GM18520 (cell line): ENCODE data around the gene EPAS1.
"Not testable (repeated sequence)": the region's sequence is repeated elsewhere in the genome, so short reads cannot be mapped to it uniquely, and the experiment has no call there.

Experiments
- ATAC-seq: cut with Tn5 transposase; IDR thresholded peaks from one replicate; pipeline ENCODE4 v1.9.1; 2021; ENCODE audit not compliant: unreplicated experiment

The EPAS1 gene

DNA sequence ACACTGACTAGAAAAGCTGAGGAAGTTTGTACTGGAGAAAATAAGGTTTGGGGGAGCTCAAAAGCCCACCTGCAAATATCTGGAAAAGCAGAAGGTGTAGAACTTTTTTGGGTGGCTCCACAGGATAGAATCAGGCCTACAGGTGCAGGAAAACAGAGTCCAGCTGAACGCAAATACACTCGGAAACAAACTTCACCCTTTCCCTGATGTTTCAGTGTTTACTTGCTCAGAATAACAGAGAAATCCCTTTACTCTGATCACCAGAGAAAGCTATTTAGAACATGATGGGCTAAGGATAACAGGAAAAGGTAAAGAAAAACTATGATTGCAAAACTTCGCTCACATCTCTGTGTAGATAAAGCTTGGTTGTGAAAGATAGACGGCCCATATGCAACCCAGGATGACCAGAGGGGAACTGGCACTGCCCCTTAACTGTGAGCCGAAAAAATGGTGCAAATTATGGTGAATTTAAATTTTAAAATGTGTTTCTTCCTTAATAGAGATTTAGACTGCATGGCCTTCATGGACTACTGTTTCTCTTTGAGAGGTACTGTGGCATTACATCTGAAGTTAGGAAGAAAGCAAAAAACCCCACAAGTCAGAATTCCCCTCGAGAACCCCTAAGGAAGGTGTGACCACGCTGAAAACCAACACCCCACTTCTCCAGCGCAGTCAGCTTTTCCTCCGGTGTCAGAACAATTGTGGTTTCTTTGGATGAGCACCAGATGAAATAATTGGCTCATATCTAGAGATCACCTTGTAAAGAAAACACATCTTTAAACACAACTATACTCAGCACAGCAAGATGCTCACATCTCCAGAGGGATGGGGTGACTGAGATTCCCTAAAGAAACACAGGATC, 97.7 kb downstream of the EPAS1 start:
- ATAC-seq, result no peak

DNA sequence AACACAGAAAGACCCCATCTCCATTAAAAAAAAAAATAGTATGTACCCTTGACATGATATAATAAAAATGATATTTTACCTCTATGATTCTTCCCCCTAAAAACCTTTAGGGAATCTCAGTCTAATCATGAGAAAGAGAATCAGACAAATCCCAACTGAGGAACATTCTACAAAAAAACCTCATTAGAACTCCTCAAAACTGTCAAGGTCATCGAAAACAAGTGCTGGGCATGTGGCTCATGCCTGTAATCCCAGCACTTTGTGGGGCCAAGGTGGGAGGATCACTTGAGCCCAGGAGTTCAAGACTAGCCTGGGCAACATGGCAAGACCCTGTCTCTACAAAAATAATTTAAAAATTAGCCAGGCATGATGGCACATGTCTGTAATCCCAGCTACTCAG, 98.5 kb downstream of the EPAS1 start:
- not testable (repeated sequence) for ATAC-seq

DNA sequence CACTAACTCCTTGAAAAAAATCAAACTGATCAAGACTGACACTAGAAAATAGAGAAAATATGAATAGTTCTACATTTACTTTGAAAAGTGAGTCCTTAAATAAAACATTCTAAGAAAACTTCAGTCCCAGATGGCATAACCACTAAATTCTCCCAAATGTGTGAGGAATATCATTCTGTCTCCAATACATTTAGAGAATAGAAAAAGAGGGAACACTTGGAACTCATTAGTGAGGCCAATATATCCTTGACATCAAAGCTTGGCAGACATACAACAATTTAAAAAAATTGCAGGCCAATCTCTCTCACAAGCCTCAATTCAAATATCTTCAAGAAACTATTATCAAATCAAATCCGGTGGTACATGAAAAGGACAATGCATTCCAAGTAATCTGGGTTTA, 102.8 kb downstream of the EPAS1 start:
- no peak for ATAC-seq

DNA sequence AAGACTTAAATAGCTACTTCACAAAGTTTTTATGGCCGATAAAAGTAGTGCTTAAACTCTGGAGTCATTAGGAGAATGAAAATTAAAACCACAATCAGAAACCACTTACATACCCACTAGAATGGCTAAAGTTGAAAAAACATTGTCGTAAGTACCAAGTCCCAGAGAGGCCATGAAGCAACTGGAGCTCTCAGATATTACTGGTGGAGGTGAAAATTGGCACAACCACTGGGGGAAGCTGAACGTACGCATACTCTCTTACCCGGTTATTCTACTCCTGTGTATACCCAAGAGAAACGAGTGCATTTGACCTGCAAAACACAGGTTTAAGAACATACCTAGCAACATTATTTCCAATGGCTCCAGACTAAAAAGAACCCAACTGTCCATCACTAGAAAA, 105.7 kb downstream of the EPAS1 start:
- no peak for ATAC-seq

DNA sequence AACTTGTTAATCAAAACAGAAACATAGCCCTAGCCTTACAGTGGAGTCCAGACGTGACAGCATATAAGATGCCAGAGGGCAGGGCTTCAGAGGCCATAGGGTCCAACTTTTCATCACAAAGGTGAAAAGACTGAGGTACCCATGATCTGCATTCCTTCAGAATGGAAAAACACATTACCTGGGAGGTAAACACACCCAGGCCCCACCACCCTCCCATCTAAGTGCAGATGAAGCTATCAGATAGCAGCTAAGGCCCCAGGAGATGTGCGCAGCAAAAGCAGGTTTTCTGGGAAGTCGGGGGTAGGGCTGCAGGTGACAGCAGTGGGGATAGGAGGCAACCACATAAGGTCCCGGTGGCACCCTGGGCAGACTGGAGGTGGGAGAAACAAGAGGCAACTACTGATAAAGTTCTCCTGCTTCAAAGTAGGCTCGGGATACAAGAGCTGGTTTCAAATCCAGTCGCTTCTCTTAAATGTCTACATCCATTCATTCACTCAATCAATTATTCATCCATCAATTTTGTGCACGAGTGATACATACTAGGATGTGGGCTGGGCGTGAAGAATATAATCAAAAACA, 107.1 kb downstream of the EPAS1 start:
- no peak for ATAC-seq

DNA sequence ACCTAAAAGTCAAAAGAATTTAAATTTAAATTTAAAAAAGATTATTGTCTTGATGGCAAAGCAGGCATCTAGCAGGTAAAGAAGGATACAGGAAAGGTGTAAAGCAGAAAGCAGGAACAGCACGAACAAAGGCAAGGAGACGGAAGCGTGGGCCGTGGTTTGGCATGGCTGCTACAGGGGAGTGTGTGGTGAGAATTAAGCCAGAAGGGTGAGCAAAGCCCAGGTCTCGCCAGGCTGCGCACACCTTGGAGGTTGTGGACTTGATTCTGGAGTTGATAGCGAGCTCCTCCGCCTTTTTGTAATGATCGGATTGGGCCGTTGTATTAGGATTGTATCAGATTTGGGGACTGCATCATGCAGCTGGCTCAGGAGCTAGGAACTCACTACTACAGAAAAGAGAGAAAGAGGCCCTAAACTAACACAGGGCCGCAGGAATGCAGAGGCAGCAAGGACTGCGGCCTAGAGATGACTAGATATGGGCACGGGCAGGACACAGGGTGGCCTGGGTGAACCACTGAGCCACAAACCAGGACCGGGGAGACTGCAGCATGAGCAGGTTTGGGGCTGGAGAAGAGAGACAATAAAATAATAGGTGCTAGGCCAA, 110.7 kb downstream of the EPAS1 start:
- ATAC-seq, result no peak

DNA sequence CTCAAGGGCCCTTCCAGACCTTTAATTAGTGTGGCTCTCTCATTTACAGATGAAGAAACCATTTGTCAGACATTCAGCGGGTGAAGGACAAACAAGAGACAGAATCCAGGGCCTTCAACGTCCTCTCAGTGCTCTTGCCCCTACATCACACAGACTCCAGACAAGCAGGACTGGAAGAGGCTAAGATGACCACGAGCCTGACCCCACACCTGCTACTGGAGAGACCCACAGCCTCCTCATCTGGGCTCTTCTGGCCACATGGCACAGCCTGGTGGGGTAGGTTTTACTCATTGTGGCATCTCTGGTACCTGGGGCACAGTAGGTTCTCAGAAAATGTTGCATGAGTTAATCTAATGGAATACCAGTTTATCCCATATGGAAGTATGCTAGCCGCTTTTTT, 112.5 kb downstream of the EPAS1 start:
- ATAC-seq, result no peak

DNA sequence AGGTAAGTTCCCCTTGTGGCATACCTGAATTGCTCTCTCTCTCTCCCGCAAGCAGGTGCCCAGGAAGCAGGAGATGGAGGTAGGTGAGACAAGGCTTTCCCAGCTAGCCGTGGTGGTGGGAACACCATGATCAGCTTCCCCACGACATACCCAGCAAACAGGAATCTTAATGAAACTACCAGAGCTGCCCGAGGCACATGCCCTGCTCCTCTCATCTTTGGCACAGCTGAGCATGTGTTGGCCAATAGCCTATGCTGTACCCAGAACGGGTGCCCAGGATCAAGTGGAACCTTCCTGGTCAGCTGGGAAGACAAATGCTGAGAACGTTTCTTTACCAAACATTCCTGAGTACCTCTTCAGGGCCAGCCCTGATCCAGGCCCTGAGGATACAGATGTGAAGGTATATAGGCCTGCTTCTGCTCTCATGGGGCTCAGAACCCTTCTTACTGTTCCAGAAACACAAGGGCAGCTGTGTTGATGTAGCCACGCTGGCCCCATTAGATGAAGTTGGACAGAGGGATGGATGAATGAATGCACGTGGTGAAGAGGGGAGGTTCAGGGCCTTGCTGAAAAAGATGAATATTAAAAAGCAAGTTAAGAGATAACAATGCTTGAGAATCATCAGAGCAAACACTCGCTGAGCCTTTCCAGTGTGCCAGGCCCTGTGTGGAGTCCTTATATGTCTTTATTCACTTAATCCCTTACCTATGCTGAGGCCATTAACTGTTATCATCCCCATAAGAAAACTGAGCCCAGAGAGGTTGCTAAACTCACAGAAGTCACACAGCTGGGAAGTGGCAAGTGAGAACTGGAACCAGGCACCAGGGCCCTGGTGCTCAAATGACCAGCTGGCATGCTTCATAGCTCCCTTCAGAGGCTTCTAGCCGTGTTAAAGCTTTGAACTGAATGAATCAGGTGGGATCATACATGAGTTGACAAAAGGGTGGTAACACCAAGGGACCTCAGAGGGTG, 113.4 kb downstream of the EPAS1 start:
- ATAC-seq, result no peak

DNA sequence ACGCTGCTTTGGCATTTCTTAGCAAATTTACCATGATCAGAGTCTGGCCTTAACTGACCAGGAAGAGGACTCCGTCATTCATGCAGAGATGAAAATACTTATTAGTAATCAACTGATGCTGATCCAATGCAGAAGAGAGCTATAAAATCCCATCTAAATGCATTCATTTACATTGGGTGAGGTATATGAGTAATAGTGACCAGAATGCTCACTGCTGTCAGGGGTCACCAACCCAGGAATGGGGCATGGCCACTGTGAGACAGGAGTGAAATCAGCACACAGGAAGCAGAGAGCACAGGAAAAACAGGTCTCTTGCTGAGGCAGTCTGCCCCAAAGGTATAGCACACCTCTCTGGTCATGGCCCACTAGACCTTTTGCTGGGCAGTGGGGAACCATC, 114.0 kb downstream of the EPAS1 start:
- no peak for ATAC-seq

DNA sequence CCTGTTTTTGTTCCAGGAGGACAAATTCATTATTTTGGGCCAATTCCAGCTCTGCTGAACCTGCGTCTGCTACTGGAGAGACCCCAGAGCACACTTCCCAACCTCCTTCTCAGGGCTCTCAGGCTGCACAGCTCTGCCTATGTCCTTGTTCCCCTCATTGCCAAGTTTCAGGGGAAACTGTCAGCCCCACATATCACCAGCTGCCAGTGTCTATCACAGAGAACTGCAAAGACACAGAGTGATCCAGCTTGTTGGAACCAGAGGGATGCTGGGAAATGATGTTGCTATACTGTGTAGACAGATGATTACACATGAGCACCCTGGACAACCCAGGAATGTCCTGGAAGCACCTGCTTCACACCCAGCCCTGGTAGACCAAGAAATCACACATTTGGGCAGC, 114.8 kb downstream of the EPAS1 start:
- ATAC-seq, result no peak

DNA sequence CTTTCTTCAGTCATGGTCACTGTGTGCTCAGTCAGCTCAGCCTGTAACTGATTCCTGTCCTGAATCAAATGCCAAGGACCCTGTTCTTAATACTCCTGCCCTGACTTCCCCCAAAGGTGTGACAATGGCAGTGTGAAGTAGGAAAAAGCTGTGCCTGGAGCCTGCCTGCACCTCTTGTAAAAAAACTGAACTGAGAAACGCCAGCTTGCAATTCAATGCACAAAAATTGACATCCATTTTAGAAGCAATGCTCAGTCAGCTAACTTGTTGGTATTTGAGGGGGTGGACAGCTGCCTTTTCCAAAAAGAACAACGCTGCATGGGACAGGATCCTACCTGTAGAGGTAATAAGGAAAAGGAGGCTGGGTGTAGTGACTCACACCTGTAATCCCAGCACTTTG, 115.9 kb downstream of the EPAS1 start:
- no peak for ATAC-seq

DNA sequence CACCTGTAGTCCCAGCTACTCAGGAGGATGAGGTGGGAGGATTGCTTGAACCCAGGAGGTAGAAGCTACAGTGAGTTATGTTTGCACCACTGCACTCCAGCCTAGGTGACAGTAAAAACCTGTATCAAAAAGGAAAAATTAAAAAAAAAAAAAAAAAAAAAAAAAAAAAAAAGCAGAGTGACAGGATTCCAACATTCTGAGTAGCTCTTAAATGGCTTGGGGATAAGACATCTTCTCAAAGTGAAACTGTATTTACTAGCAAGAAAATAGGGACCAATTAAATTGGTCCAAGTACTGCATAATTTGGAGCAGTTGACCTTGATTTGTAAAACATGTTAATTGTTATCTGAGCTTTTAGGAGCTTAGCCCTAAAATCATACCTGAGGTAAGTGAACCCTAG, 116.4 kb downstream of the EPAS1 start:
- ATAC-seq, result no peak

DNA sequence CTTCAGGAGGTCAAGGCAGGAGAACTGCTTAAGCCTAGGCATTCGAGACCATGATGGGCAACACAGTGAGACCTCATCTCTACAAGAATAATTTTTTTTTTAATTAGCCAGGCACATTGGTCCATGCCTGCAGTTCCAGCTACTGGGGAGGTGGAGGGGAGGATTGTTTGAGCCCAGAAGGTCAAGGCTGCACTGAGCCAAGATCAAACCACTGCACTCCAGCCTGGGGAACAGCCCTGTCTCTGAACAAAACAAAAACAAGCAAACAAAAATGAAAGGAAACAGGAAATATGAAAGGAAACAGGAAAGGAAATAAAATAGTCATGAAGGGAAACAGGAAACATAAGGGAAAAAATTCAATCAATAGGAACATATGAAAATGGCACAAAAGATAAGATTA, 117.5 kb downstream of the EPAS1 start:
- ATAC-seq, result no peak

DNA sequence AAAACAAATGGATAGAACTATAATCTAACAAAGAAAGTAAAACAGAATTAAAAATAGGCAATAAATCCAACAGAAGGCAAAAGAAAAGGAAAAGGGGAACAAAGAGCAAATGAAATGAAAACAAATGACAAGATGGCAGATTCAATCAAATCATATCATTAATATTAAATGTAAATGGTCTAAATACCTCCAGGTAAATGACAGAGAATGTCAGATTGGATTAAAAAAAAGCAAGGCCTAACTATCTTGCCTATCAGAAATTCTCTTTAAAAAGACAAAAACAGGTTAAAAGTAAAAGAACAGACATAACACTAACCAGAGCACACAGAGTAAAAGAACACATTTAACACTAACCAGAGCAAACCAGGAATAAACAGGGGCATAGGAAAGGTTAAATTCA, 119.1 kb downstream of the EPAS1 start:
- ATAC-seq, result no peak

DNA sequence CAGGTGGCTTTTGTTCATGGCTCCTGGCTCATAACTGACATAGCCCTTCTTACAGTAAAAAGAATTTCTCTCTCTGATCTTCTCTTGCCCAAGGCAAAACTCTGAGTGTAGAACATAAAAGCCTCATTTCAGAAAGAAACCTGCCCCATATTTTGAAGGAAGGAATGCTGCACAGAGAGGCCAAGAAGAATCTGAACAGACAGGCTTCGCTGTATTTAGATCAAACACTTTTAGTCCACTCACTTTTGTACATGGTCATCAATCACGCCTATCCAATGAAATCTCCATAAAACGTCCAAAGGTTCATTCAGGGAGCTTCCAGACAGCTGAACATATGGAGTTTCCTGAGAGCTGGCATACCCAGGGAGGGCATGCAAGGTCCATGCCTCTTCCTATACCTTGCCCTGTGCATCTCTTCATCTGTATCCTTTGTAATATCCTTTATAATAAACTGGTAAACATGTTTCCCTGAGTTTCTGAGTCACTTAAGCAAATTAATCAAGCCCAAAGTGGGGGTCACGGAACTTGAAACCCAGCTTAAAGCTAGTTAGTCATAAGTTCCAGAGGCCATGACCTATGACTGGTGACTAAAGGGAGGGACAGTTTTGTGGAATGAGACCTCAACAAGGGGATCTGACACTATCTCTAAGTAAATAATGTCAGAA, 119.7 kb downstream of the EPAS1 start:
- ATAC-seq, result no peak

DNA sequence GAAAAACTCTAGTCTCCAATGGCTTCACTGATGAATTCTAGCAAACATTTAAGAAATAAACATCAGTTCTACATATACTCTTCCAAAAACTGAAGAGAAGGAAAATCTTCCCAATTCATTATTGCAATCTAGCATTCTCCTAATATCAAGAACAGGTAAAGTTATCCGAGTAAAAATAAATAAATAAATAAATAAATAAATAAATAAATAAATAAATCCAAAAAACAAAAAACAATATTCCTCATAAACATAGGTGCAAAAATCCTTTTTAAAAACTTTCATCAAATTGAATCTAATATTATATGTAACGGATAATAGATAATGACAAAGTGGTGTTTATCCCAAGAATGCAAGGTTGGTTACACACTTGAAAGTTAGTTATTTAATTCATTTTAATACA, 123.7 kb downstream of the EPAS1 start:
- ATAC-seq, result no peak

DNA sequence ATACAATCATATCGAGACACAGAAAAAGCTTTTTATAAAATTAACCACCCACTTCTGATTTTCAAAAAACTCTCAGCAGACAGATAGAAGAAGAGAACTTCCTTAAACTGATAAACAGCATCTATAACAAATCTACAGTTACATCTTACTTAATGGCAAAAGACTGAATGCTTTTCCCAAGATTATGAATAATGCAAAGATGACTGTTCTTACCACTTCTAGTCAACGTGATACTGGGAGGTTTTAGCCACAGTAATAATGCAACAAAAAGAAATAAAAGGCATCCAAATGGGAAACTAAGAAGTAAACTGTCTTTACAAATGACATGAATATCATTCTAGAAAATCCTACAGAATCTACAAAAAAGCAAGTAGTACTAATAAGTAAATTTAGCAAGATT, 124.2 kb downstream of the EPAS1 start:
- no peak for ATAC-seq

DNA sequence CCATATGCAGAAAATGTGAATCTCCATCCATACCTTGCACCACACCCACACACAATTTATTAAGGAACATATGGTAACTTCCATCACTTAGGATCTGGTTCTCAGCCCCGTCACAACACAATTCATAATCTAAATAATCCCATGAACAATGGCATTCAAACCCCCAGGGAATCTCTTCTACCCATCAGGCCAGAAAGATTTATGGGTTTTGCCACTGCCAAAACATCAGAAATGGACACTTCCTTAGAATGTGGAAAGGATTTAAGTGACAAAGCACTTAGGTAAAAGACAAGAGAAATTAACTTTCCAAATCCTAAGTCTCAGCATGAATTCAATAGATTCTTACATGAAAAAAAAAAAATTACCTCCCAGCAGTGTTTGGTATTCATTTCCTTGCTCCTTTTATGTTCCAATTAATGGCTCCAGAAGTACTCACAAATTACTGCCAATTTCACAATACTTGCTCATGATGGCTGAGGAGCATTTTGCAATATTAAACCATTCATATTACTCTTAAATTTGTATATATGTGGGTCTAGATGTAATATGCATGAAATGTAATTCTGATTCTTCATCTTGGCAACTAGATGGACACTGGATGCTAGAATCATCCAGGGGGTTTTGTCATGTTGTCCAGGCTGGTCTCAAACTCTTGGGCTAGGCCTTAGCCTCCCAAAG, 125.6 kb downstream of the EPAS1 start:
- no peak for ATAC-seq

DNA sequence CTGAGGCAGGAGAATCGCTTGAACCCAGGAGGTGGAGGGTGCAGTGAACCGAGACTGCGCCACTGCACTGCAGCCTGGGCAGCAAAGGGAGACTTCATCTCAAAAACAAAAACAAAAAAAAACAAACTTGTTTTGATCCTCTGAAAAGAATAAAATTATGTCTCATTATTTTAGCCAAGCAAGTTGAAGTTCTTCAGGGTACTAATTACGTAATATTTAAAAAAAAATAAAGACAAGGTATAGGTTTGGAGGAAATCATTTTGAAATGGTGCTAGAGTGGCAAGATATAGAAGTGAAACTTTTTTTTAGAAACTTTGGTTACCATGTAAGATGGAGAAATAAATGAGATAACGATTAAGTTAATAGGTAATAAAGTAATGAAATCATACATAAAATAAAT, 127.7 kb downstream of the EPAS1 start:
- no peak for ATAC-seq

DNA sequence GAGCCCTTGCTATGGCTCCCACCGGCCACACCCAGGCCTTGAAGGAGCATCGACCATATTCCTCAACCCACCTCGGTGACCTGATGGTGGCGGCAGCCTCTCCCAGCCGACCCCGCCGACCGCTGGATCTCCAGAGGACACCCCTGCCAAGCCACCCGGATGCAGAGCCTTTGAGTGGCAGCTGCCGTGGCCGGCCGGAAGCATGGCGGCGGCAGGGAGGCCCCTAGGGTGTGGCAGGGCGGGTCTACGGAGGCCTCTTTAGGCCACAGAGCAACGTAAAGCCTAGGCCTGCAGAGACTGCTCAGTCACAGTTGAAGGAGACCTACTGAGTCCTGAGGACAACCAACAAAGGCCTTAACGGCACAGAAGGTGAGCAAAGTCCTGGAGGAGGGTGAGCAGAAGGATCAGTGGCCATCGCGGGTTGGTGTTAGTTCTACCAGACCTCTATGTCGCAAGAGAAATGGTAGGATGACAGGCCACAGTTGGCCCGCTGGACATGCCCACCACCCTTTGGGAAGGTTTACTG, 131.8 kb downstream of the EPAS1 start:
- no peak for ATAC-seq
